HepG2 (cell line): Measurements from ENCODE around the gene CPT1A.

Experiments used
- BHLHE40 ChIP-seq: IDR thresholded peaks from 2 replicates; pipeline ENCODE4 v1.6.1; 2011; ENCODE audit warnings: low read length, improper control_type of control experiment
- CTCF ChIP-seq: sonication (generic); formaldehyde crosslinking; IDR thresholded peaks from 2 replicates; pipeline ENCODE4 v1.5.0; 2020; ENCODE audit warnings: mild to moderate bottlenecking, missing genetic modification reagents, moderate library complexity
- ELK4 ChIP-seq: sonication (generic); formaldehyde crosslinking; IDR thresholded peaks from 2 replicates; pipeline ENCODE4 v1.9.0; 2021; ENCODE audit warnings: missing genetic modification reagents, borderline replicate concordance
- KDM1A ChIP-seq: IDR thresholded peaks from 2 replicates; pipeline ENCODE4 v1.6.1; 2016; ENCODE audit warnings: missing compliant biosample characterization
- POLR2A ChIP-seq, 2 experiments: IDR thresholded peaks; 2 replicates each; pipeline ENCODE4 v1.6.1; 2011; ENCODE audit warnings: low read depth in 2 of 2, low read length in 2 of 2, mild to moderate bottlenecking in 1 of 2, moderate library complexity in 1 of 2; ENCODE audit not compliant: insufficient read depth in 1 of 2
- TAF1 ChIP-seq: sonication (generic); formaldehyde crosslinking; IDR thresholded peaks from 2 replicates; pipeline ENCODE4 v1.4.0; 2020; ENCODE audit warnings: missing genetic modification reagents
- YY1 ChIP-seq: IDR thresholded peaks from 2 replicates; pipeline ENCODE4 v1.6.1; 2011; ENCODE audit warnings: low read length, low read depth, moderate library complexity, mild to moderate bottlenecking; ENCODE audit not compliant: insufficient read depth, insufficient replicate concordance
- ZBTB7A ChIP-seq: sonication (generic); formaldehyde crosslinking; IDR thresholded peaks from 2 replicates; pipeline ENCODE4 v1.8.0; 2022; ENCODE audit warnings: mild to moderate bottlenecking, missing genetic modification reagents
- ZFYVE20 ChIP-seq: sonication (generic); formaldehyde crosslinking; IDR thresholded peaks from 2 replicates; pipeline ENCODE4 v1.8.0; 2023; ENCODE audit warnings: low read depth, mild to moderate bottlenecking, moderate library complexity, missing genetic modification reagents, borderline replicate concordance
- ZNF138 ChIP-seq: sonication (generic); formaldehyde crosslinking; IDR thresholded peaks from 2 replicates; pipeline ENCODE4 v1.5.0; 2020; ENCODE audit warnings: mild to moderate bottlenecking, low read depth, missing genetic modification reagents
- ZNF224 ChIP-seq: sonication (generic); formaldehyde crosslinking; IDR thresholded peaks from 2 replicates; pipeline ENCODE4 v1.5.0; 2020; ENCODE audit warnings: mild to moderate bottlenecking, missing genetic modification reagents
- ZNF382 ChIP-seq: sonication (generic); formaldehyde crosslinking; IDR thresholded peaks from 2 replicates; pipeline ENCODE4 v1.5.0; 2020; ENCODE audit warnings: missing genetic modification reagents, mild to moderate bottlenecking, borderline replicate concordance
- ZNF605 ChIP-seq: sonication (generic); formaldehyde crosslinking; IDR thresholded peaks from 2 replicates; pipeline ENCODE4 v1.8.0; 2022; ENCODE audit warnings: mild to moderate bottlenecking, missing genetic modification reagents

- no peak for TF ChIP-seq ZNF224
- no peak for TF ChIP-seq ZNF138 (CRISPR knock-in tag)
- no peak for TF ChIP-seq POLR2A (IDR thresholded peaks at IDR 0.05; ENCODE audit: insufficient read depth in 1 of 2, low read depth in 2 of 2, low read length in 2 of 2)
- TF ChIP-seq ZBTB7A (CRISPR knock-in tag), result no peak
- no peak for TF ChIP-seq ZNF605 (CRISPR knock-in tag)
- no peak for TF ChIP-seq CTCF
- TF ChIP-seq KDM1A (CRISPR knock-in tag), result no peak
- TF ChIP-seq YY1, result no peak
- TF ChIP-seq TAF1 (CRISPR knock-in tag), result no peak
- no peak for TF ChIP-seq ZFYVE20 (CRISPR knock-in tag)
- no peak for TF ChIP-seq ZNF382 (CRISPR knock-in tag)
- no peak for TF ChIP-seq ELK4 (CRISPR knock-in tag)
- TF ChIP-seq BHLHE40, result no peak
Observed at GRCh38 chr11:68806931-68807844, 34.5 kb downstream of the CPT1A start.
